PC-9 (cell line): Measurements from ENCODE around the gene F13A1.

Experiments
- CTCF ChIP-seq: fragments of 200-600 bp; sonication (generic); conservative IDR thresholded peaks from 2 replicates; pipeline ENCODE4 v1.6.1; 2017; ENCODE audit warnings: mixed run types, antibody characterized with exemption, mild to moderate bottlenecking, moderate library complexity
- EZH2 ChIP-seq: fragments of 200-600 bp; sonication (generic); IDR thresholded peaks from 2 replicates; pipeline ENCODE4 v1.8.0; 2017; ENCODE audit warnings: antibody characterized with exemption, low read depth

DNA sequence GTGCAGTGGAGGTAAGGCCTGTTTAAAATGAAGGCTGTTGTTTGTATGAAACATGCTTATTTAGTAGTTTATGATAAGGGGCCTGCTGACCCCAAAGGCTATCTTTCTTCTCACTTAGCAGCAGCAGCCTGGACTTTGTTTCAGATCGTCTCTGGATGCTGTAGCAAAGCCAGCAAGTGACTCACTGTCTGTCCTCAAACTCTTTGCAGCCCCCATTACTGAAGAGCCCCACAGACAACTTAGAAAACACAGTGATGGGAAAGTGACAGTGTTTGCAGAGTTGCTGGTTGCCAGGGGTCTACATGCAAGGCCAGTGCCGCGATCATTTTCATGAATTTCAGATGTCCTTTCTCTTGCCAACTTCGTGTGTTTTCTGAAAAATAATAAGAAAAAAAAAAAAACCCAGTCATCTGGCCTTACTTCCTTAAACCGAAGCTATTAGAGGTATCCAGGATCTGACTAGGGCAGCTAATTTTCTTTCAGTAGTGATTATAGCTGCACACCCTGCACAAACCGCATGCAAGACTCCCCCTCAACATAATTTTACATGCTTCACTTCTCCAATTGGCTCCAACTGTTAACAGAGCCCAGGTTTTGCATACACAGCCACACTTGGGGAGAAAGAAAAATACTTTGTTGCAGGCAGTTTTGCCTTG is 11.6 kb upstream of the F13A1 start:
- TF ChIP-seq CTCF (no peak), EZH2 (no peak)
